ENCODE data around the gene MOB3A. TPM values are rescaled to one million over a fixed set of nuclear protein-coding genes. Genes with fewer than 3 reads are reported as not detected.
A peak's percentile ranks its signal among the peaks of the same experiment; 100 is the strongest.
"Not testable (repeated sequence)": the region's sequence is repeated elsewhere in the genome, so short reads cannot be mapped to it uniquely, and the experiment has no call there.

Gene MOB3A
- total RNA-seq, 1 experiment from 2014 or later: 25.0 TPM

GRCh38 chr19:2034729-2035589 lies 61.2 kb downstream of the MOB3A start:
- DNase-seq (ENCODE audit: low read depth): no peak

GRCh38 chr19:2034253-2034652 lies 61.9 kb downstream of the MOB3A start:
- not testable (repeated sequence) for DNase-seq (ENCODE audit: low read depth)

- DNase-seq (ENCODE audit: low read depth): no peak
These were observed 62.3 kb downstream of the MOB3A start for GRCh38 chr19:2033825-2034159.

- DNase-seq (ENCODE audit: low read depth): no peak
These were observed 62.9 kb downstream of the MOB3A start for GRCh38 chr19:2033115-2033824.

- DNase-seq (ENCODE audit: low read depth): peak; percentile 91
These were observed 63.7 kb downstream of the MOB3A start for GRCh38 chr19:2032296-2032941.

- DNase-seq (ENCODE audit: low read depth): no peak
These were observed 68.8 kb downstream of the MOB3A start for GRCh38 chr19:2027361-2027760.

- DNase-seq (ENCODE audit: low read depth): no peak
These were observed 69.4 kb downstream of the MOB3A start for GRCh38 chr19:2026770-2027169.

- DNase-seq (ENCODE audit: low read depth): no peak
These were observed 73.8 kb downstream of the MOB3A start for GRCh38 chr19:2022289-2022688.

- DNase-seq (ENCODE audit: low read depth): no peak
These were observed 74.5 kb downstream of the MOB3A start for GRCh38 chr19:2021453-2022140.

Small RNAs within 50 kb of the gene (small RNA-seq; reads per million reads assigned to genes)
- gene AC007136.1: not detected

Other genes starting within 250 kb of the MOB3A start
- 12.5 and 14.4 TPM in 2 replicates for gene REXO1, start 247.8 kb downstream of the MOB3A start, total RNA-seq (2014; rRNA removed; shearing (Covaris generic))
- gene KLF16, start 232.7 kb downstream of the MOB3A start, total RNA-seq (2014; rRNA removed; shearing (Covaris generic)): 12.1 and 20.2 TPM in 2 replicates
- gene ABHD17A, start 210.8 kb downstream of the MOB3A start, total RNA-seq (2014; rRNA removed; shearing (Covaris generic)): 216 and 229 TPM in 2 replicates
- gene ADAT3, start 190.9 kb downstream of the MOB3A start, total RNA-seq (2014; rRNA removed; shearing (Covaris generic)): 10.1 and 15.8 TPM in 2 replicates
- gene SCAMP4, start 190.9 kb downstream of the MOB3A start, total RNA-seq (2014; rRNA removed; shearing (Covaris generic)): 31.8 and 43.5 TPM in 2 replicates
- 91.9 and 111 TPM in 2 replicates for gene CSNK1G2, start 155.2 kb downstream of the MOB3A start, total RNA-seq (2014; rRNA removed; shearing (Covaris generic))
- 51.8 and 66.6 TPM in 2 replicates for gene BTBD2, start 80.6 kb downstream of the MOB3A start, total RNA-seq (2014; rRNA removed; shearing (Covaris generic))
- 91.4 and 112 TPM in 2 replicates for gene MKNK2, start 45.1 kb downstream of the MOB3A start, total RNA-seq (2014; rRNA removed; shearing (Covaris generic))
- 1.7 and 2.8 TPM in 2 replicates for gene IZUMO4, start 589 bp upstream of the MOB3A start, total RNA-seq (2014; rRNA removed; shearing (Covaris generic))
- 124 and 146 TPM in 2 replicates for gene AP3D1, start 55.2 kb upstream of the MOB3A start, total RNA-seq (2014; rRNA removed; shearing (Covaris generic))
- gene DOT1L, start 67.6 kb upstream of the MOB3A start, total RNA-seq (2014; rRNA removed; shearing (Covaris generic)): 8.5 and 10.0 TPM in 2 replicates
- gene PLEKHJ1, start 140.0 kb upstream of the MOB3A start, total RNA-seq (2014; rRNA removed; shearing (Covaris generic)): 146 and 152 TPM in 2 replicates
- 71.2 and 91.0 TPM in 2 replicates for gene SF3A2, start 140.5 kb upstream of the MOB3A start, total RNA-seq (2014; rRNA removed; shearing (Covaris generic))
- gene AMH, start 153.0 kb upstream of the MOB3A start, total RNA-seq (2014; rRNA removed; shearing (Covaris generic)): 7.2 and 10.6 TPM in 2 replicates
- not detected in 2 replicates for gene JSRP1, start 160.1 kb upstream of the MOB3A start, total RNA-seq (2014; rRNA removed; shearing (Covaris generic))
- 0.03 and 0.35 TPM in 2 replicates for gene PEAK3, start 185.8 kb upstream of the MOB3A start, total RNA-seq (2014; rRNA removed; shearing (Covaris generic))
- gene LINGO3, start 211.8 kb upstream of the MOB3A start, total RNA-seq (2014; rRNA removed; shearing (Covaris generic)): not detected in 2 replicates
- gene LSM7, start 232.3 kb upstream of the MOB3A start, total RNA-seq (2014; rRNA removed; shearing (Covaris generic)): 280 and 379 TPM in 2 replicates
- gene SPPL2B, start 232.4 kb upstream of the MOB3A start, total RNA-seq (2014; rRNA removed; shearing (Covaris generic)): 13.4 and 16.2 TPM in 2 replicates

Measured in HT1080 (cell line).